Calu3 (cell line): ENCODE data around the gene ADARB1. TPM values are rescaled to one million over a fixed set of nuclear protein-coding genes. Genes with fewer than 3 reads are reported as not detected.

ENCODE experiments used
- BruUV-seq: library from RNA; stranded (reverse); fragments of 400-500 nt; replicated peaks from 2 replicates; lab custom pipeline; 2021; lab: Mats Ljungman, UMichigan
- CTCF ChIA-PET: fragments of 300-600 bp; sonication (Branson Sonifier 250); formaldehyde crosslinking; loops from one replicate; lab custom pipeline; 2022; ENCODE audit warnings: antibody characterized with exemption; lab: Charles Lee
- DNase-seq: peaks from one replicate; pipeline ENCODE4 v3.0.0; 2022
- H3K27ac Mint-ChIP-seq: one replicate; pipeline ENCODE4 v1.8.0; 2022; ENCODE audit warnings: mixed read lengths; ENCODE audit not compliant: unreplicated experiment
- H3K27me3 Mint-ChIP-seq: one replicate; pipeline ENCODE4 v1.8.0; 2022; ENCODE audit warnings: mixed read lengths; ENCODE audit not compliant: unreplicated experiment
- H3K36me3 Mint-ChIP-seq: one replicate; pipeline ENCODE4 v1.8.0; 2022; ENCODE audit warnings: mild to moderate bottlenecking, moderate library complexity, mixed read lengths; ENCODE audit not compliant: insufficient read depth, unreplicated experiment
- H3K4me1 Mint-ChIP-seq: one replicate; pipeline ENCODE4 v1.8.0; 2022; ENCODE audit warnings: mild to moderate bottlenecking, low read depth, mixed read lengths; ENCODE audit not compliant: unreplicated experiment
- H3K4me3 Mint-ChIP-seq: one replicate; pipeline ENCODE4 v1.8.0; 2022; ENCODE audit warnings: mild to moderate bottlenecking, low read depth, moderate library complexity, mixed read lengths; ENCODE audit not compliant: unreplicated experiment
- H3K9me3 Mint-ChIP-seq: one replicate; pipeline ENCODE4 v1.8.0; 2022; ENCODE audit warnings: low read depth, mixed read lengths; ENCODE audit not compliant: unreplicated experiment
- CTCF ChIP-seq: fragments of 200-600 bp; IDR thresholded peaks from one replicate; pipeline ENCODE4 v1.8.0; 2022; ENCODE audit warnings: antibody characterized with exemption; ENCODE audit not compliant: unreplicated experiment
- intact Hi-C: fragments of 100-400 bp; cut with micrococcal nuclease; formaldehyde crosslinking; loops from one replicate; pipeline ENCODE4 v1.10.0; 2022; ENCODE audit not compliant: unreplicated experiment
- total RNA-seq: library from RNA; stranded (reverse); gene quantifications from 2 replicates; pipeline ENCODE4 v1.2.3, GENCODE V29; 2022

ADARB1 gene
- total RNA-seq, 1 experiment from 2014 or later: 2.8 TPM

DNA sequence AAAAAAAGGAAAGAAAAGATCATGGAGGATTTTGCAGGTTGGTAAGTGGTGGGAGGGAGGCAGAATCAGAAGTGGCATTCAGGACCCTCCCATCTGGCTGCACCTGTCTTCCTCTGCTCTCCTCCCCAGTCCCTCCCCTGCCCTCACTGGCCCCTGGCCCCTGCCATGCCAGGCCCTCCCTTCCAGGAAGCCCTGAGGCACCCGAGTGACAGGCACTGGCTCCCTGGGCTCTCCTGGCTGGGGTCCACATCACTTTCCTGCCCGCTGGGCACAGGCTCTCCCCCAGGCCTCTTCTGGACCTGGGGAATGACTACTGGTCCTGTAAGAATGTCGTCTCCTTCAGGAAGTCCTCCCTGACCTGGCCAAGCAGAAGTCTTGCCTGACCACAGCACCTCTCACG is 15.3 kb upstream of the ADARB1 start:
- Mint-ChIP-seq H3K4me1 (no peaks in the 10 kb centered on the region), H3K27me3 (peaks cover 84% of the 10 kb centered on the region), H3K4me3 (no peak overlapping the region), H3K27ac (no peak overlapping the region), H3K36me3 (no peaks in the 10 kb centered on the region), H3K9me3 (no peaks in the 10 kb centered on the region)
- CTCF ChIA-PET: no interaction called here
- intact Hi-C loops: no loop called here
- no peak for TF ChIP-seq CTCF
- no peak for DNase-seq
- BruUV-seq: no TSS peak

GRCh38 chr21:45060089-45060488 is 14.3 kb upstream of the ADARB1 start:
- Mint-ChIP-seq H3K27ac (no peak overlapping the region), H3K27me3 (peaks cover 74% of the 10 kb centered on the region), H3K4me3 (no peak overlapping the region), H3K4me1 (no peaks in the 10 kb centered on the region), H3K9me3 (no peaks in the 10 kb centered on the region), H3K36me3 (no peaks in the 10 kb centered on the region)
- BruUV-seq: no TSS peak
- intact Hi-C loops: no loop called here
- no peak for DNase-seq
- no peak for TF ChIP-seq CTCF
- CTCF ChIA-PET: no interaction called here

DNA sequence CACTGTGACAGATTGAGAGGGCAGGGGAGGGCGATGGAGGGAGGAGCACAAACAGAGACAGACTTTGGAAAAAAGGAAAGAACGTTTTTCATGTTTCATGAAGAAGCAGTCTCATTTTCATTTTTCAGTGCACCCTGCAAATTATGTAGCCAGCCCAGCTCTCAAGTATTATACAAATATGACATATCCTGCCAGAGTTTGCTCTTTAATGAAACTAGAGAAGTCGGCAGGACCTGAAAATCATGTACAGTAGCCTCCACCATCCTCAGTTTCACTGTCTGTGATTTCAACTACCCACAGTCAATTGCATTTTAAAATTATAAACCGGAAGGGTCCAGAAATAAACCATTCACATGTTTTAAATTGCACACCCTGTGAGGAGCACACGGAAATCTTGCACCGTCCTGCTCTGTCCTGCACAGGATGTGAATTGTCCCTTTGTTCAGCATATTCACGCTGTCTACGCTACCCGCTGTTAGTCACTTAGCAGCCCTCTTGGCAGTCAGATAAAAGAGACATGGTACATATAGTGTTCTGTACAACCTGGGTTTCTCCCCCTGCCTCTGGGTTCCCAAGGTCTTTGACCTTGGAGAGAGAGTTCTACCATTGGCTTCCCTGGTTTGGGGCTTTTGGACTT is 13.6 kb upstream of the ADARB1 start:
- no TSS peak for BruUV-seq
- Mint-ChIP-seq H3K9me3 (no peaks in the 10 kb centered on the region), H3K4me1 (no peaks in the 10 kb centered on the region), H3K4me3 (no peak overlapping the region), H3K36me3 (no peaks in the 10 kb centered on the region), H3K27me3 (peaks cover 67% of the 10 kb centered on the region), H3K27ac (no peak overlapping the region)
- intact Hi-C loops: no loop called here
- no peak for DNase-seq
- no peak for TF ChIP-seq CTCF
- CTCF ChIA-PET: no interaction called here

- H3K4me3 Mint-ChIP-seq: no peak overlapping the region
- CTCF ChIA-PET: no interaction called here
- H3K27ac Mint-ChIP-seq: no peak overlapping the region
- no peaks in the 10 kb centered on the region for H3K36me3 Mint-ChIP-seq
- no peaks in the 10 kb centered on the region for H3K4me1 Mint-ChIP-seq
- TF ChIP-seq CTCF: no peak
- no peak for DNase-seq
- intact Hi-C loops: no loop called here
- H3K27me3 Mint-ChIP-seq: peaks cover 39% of the 10 kb centered on the region
- no TSS peak for BruUV-seq
- H3K9me3 Mint-ChIP-seq: no peaks in the 10 kb centered on the region
Measured at GRCh38 chr21:45064091-45064490, 10.3 kb upstream of the ADARB1 start.
